ENCODE measurements around the gene WRAP73.

DNA sequence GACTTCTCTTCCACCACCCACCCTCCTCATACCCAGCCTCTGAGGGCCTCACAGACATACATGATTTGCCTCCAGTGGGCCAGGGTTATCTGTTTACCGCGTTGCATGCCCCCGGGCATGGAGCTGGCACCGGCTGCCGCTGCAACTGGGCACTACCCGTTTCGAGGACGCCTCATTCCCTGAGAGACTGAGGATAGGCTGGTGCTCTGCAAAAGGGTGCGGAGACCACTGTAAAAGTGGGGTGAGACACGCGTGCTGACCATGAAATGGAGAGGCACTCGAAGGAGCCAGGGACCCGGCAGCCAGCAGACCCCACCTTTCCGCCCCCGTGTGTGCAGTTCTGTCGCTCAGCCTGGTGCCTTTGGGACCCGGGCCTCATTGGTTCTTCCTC is 23.1 kb upstream of the WRAP73 start:
- TF ChIP-seq, protein P1, sequence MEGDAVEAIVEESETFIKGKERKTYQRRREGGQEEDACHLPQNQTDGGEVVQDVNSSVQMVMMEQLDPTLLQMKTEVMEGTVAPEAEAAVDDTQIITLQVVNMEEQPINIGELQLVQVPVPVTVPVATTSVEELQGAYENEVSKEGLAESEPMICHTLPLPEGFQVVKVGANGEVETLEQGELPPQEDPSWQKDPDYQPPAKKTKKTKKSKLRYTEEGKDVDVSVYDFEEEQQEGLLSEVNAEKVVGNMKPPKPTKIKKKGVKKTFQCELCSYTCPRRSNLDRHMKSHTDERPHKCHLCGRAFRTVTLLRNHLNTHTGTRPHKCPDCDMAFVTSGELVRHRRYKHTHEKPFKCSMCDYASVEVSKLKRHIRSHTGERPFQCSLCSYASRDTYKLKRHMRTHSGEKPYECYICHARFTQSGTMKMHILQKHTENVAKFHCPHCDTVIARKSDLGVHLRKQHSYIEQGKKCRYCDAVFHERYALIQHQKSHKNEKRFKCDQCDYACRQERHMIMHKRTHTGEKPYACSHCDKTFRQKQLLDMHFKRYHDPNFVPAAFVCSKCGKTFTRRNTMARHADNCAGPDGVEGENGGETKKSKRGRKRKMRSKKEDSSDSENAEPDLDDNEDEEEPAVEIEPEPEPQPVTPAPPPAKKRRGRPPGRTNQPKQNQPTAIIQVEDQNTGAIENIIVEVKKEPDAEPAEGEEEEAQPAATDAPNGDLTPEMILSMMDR (IDR thresholded peaks at IDR 0.05), result no peak
- TF ChIP-seq POLR2A (IDR thresholded peaks at IDR 0.05), result no peak
